ENCODE measurements around the gene KRTAP10-11. TPM values are rescaled to one million over a fixed set of nuclear protein-coding genes. Genes with fewer than 3 reads are reported as not detected.

Gene KRTAP10-11
- total RNA-seq, 1 donor from 2014 or later, result not detected

DNA sequence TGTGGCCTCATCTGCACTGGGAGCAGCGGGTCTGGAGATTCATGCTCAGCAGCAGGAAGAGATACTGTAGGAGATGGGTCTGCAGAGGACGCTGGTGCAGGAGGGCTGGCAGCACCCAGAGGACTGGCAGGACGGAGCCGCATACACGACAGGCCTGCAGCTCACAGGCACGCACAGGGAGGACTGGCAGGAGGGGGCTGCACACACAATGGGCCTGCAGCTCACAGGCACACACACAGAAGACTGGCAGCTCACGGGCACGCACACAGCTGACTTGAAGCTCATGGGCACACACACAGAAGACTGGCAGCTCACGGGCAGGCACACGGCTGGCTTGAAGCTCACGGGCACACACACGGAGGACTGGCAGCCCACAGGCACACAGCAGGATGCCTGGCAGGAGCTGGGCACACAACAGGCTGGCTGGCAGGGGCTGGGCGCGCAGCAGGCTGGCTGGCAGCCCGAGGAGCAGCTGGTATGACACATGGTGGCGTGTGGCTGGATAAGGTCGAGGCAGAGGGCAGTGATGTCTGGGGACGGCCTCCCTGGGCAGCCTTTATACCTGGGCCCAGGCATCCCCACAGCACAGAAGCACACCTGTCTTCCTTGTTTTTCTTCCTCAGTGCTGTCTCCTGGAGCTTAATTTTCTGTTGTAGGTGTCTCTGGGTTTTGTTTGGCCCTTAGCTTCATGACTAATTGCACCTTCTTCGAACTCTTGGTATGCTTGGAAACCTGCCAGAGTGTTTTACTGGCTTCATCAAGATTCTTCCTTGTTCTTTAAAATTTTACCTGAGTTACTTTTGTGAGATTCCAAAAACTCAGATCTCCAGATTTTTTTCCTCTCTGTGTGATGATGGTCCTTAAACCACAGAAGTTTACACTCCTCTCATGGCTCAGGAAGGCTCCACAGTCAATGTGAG is 20.4 kb downstream of the KRTAP10-11 start, which contains the start of gene KRTAP12-2:
Gene KRTAP12-2, minus strand, starts transcription at position 527 of the 920 bp plus-strand sequence. Its CDS starts 41 bp downstream, at position 486.
- DNase-seq (ENCODE audit: low read depth) (no peak), FAIRE-seq (no peak)
- Mint-ChIP-seq H3K36me3 (ENCODE audit: low read depth, unreplicated experiment) (no peaks in the 10 kb centered on the region), H3K27me3 (ENCODE audit: low read depth, unreplicated experiment) (peaks cover 10% of the 10 kb centered on the region), H3K27ac (ENCODE audit: unreplicated experiment) (no peak within 1 kb of the TSS), H3K9me3 (ENCODE audit: unreplicated experiment) (peaks cover 26% of the 10 kb centered on the region), H3K4me1 (ENCODE audit: low read depth, unreplicated experiment) (no peaks in the 10 kb centered on the region), H3K4me3 (ENCODE audit: unreplicated experiment) (no peak within 1 kb of the TSS)
- no peaks in the 10 kb centered on the region for H3K36me3 ChIP-seq (ENCODE audit: insufficient read depth, low read length)
- H3K79me2 ChIP-seq (ENCODE audit: insufficient read depth, low read length), result no peaks in the 10 kb centered on the region
- H3K27me3 ChIP-seq (ENCODE audit: insufficient read depth, low read length), result no peaks in the 10 kb centered on the region
- no peak for TF ChIP-seq CTCF (IDR thresholded peaks at IDR 0.05; ENCODE audit: insufficient read depth, low read depth, low read length)
- no peak for TF ChIP-seq EZH2 (IDR thresholded peaks at IDR 0.05; ENCODE audit: insufficient read depth, low read length)
- H2AFZ ChIP-seq (ENCODE audit: low read depth, low read length), result no peak within 1 kb of the TSS
- H3K4me3 ChIP-seq (ENCODE audit: insufficient read depth, low read depth, low read length), result no peak within 1 kb of the TSS
- H4K20me1 ChIP-seq (ENCODE audit: insufficient read depth, low read length), result no peaks in the 10 kb centered on the region
- no peak within 1 kb of the TSS for H3K9ac ChIP-seq (ENCODE audit: low read length)
- peaks cover 4% of the 10 kb centered on the region for H3K9me3 ChIP-seq (ENCODE audit: insufficient read depth, low read depth, low read length)
- no peak within 1 kb of the TSS for H3K4me2 ChIP-seq (ENCODE audit: low read length)
- H3K27ac ChIP-seq (ENCODE audit: low read depth, low read length), result no peak within 1 kb of the TSS
- no peaks in the 10 kb centered on the region for H3K4me1 ChIP-seq (ENCODE audit: insufficient read depth, low read length)

GRCh38 chr21:44667612-44668011 is 21.4 kb downstream of the KRTAP10-11 start:
- no peak for DNase-seq (ENCODE audit: low read depth)
- no peaks in the 10 kb centered on the region for H4K20me1 ChIP-seq (ENCODE audit: insufficient read depth, low read length)
- H3K4me3 Mint-ChIP-seq (ENCODE audit: unreplicated experiment), result no peak overlapping the region
- H3K79me2 ChIP-seq (ENCODE audit: insufficient read depth, low read length), result no peaks in the 10 kb centered on the region
- no peak overlapping the region for H3K4me2 ChIP-seq (ENCODE audit: low read length)
- no peak overlapping the region for H3K27ac ChIP-seq (ENCODE audit: low read depth, low read length)
- no peaks in the 10 kb centered on the region for H3K27me3 ChIP-seq (ENCODE audit: insufficient read depth, low read length)
- TF ChIP-seq EZH2 (IDR thresholded peaks at IDR 0.05; ENCODE audit: insufficient read depth, low read length) (no peak), CTCF (IDR thresholded peaks at IDR 0.05; ENCODE audit: insufficient read depth, low read depth, low read length) (no peak)
- no peaks in the 10 kb centered on the region for H3K4me1 ChIP-seq (ENCODE audit: insufficient read depth, low read length)
- peaks cover 27% of the 10 kb centered on the region for H3K9me3 Mint-ChIP-seq (ENCODE audit: unreplicated experiment)
- peaks cover 10% of the 10 kb centered on the region for H3K27me3 Mint-ChIP-seq (ENCODE audit: low read depth, unreplicated experiment)
- no peaks in the 10 kb centered on the region for H3K4me1 Mint-ChIP-seq (ENCODE audit: low read depth, unreplicated experiment)
- H3K36me3 Mint-ChIP-seq (ENCODE audit: low read depth, unreplicated experiment), result no peaks in the 10 kb centered on the region
- peaks cover 4% of the 10 kb centered on the region for H3K9me3 ChIP-seq (ENCODE audit: insufficient read depth, low read depth, low read length)
- H3K9ac ChIP-seq (ENCODE audit: low read length), result no peak overlapping the region
- H3K4me3 ChIP-seq (ENCODE audit: insufficient read depth, low read depth, low read length), result no peak overlapping the region
- no peak for FAIRE-seq
- H3K36me3 ChIP-seq (ENCODE audit: insufficient read depth, low read length), result no peaks in the 10 kb centered on the region
- H2AFZ ChIP-seq (ENCODE audit: low read depth, low read length), result no peak overlapping the region
- H3K27ac Mint-ChIP-seq (ENCODE audit: unreplicated experiment), result no peak overlapping the region

Data from astrocyte (in vitro differentiated cells and primary cell).